Astrocyte (in vitro differentiated cells and primary cell): ENCODE data around the gene ADH1A. TPM values are rescaled to one million over a fixed set of nuclear protein-coding genes. Genes with fewer than 3 reads are reported as not detected.

ENCODE experiments used
- DNase-seq: peaks from one replicate; pipeline ENCODE4 v3.0.0-alpha.2; 2010; ENCODE audit warnings: low read depth
- FAIRE-seq: peaks from 2 replicates; lab custom pipeline; 2011; peaks lifted over from hg19 to GRCh38; lab: Jason Lieb, UNC
- H2AFZ ChIP-seq: 2 replicates; pipeline ENCODE4 v1.6.0; 2012; ENCODE audit warnings: low read depth, low read length, inconsistent platforms
- H3K27ac ChIP-seq: 2 replicates; pipeline ENCODE4 v1.5.1; 2011; ENCODE audit warnings: low read depth, low read length, inconsistent platforms
- H3K27me3 ChIP-seq: 2 replicates; pipeline ENCODE4 v1.6.0; 2011; ENCODE audit warnings: low read length, inconsistent platforms; ENCODE audit not compliant: insufficient read depth
- H3K36me3 ChIP-seq: 2 replicates; pipeline ENCODE4 v1.5.1; 2011; ENCODE audit warnings: low read length, inconsistent platforms; ENCODE audit not compliant: insufficient read depth
- H3K4me1 ChIP-seq: 2 replicates; pipeline ENCODE4 v1.5.1; 2011; ENCODE audit warnings: low read length, inconsistent platforms; ENCODE audit not compliant: insufficient read depth
- H3K4me2 ChIP-seq: 2 replicates; pipeline ENCODE4 v1.6.0; 2012; ENCODE audit warnings: low read length, inconsistent platforms
- H3K4me3 ChIP-seq: 2 replicates; pipeline ENCODE4 v1.5.1; 2011; ENCODE audit warnings: low read depth, mild to moderate bottlenecking, low read length, inconsistent platforms; ENCODE audit not compliant: insufficient read depth
- H3K79me2 ChIP-seq: 2 replicates; pipeline ENCODE4 v1.6.0; 2012; ENCODE audit warnings: mild to moderate bottlenecking, low read length, inconsistent platforms; ENCODE audit not compliant: insufficient read depth
- H3K9ac ChIP-seq: 2 replicates; pipeline ENCODE4 v1.6.0; 2012; ENCODE audit warnings: mild to moderate bottlenecking, low read length, inconsistent platforms
- H3K9me3 ChIP-seq: 2 replicates; pipeline ENCODE4 v1.5.1; 2012; ENCODE audit warnings: low read depth, mild to moderate bottlenecking, low read length, inconsistent platforms; ENCODE audit not compliant: insufficient read depth
- H4K20me1 ChIP-seq: 2 replicates; pipeline ENCODE4 v1.6.0; 2012; ENCODE audit warnings: low read length, inconsistent platforms; ENCODE audit not compliant: insufficient read depth
- H3K27ac Mint-ChIP-seq: one replicate; pipeline ENCODE4 v1.8.0; 2021; ENCODE audit warnings: mild to moderate bottlenecking, mixed read lengths; ENCODE audit not compliant: unreplicated experiment
- H3K27me3 Mint-ChIP-seq: one replicate; pipeline ENCODE4 v1.8.0; 2021; ENCODE audit warnings: low read depth, mixed read lengths; ENCODE audit not compliant: unreplicated experiment
- H3K36me3 Mint-ChIP-seq: one replicate; pipeline ENCODE4 v1.8.0; 2021; ENCODE audit warnings: low read depth, mixed read lengths; ENCODE audit not compliant: unreplicated experiment
- H3K4me1 Mint-ChIP-seq: one replicate; pipeline ENCODE4 v1.8.0; 2021; ENCODE audit warnings: low read depth, mixed read lengths; ENCODE audit not compliant: unreplicated experiment
- H3K4me3 Mint-ChIP-seq: one replicate; pipeline ENCODE4 v1.8.0; 2021; ENCODE audit warnings: mild to moderate bottlenecking, moderate library complexity, mixed read lengths; ENCODE audit not compliant: unreplicated experiment
- H3K9me3 Mint-ChIP-seq: one replicate; pipeline ENCODE4 v1.8.0; 2021; ENCODE audit warnings: mild to moderate bottlenecking, mixed read lengths; ENCODE audit not compliant: unreplicated experiment
- CTCF ChIP-seq: IDR thresholded peaks from 2 replicates; pipeline ENCODE4 v1.5.1; 2011; ENCODE audit warnings: low read depth, mild to moderate bottlenecking, inconsistent platforms, low read length, moderate library complexity; ENCODE audit not compliant: insufficient read depth
- EZH2 ChIP-seq: IDR thresholded peaks from 2 replicates; pipeline ENCODE4 v1.6.1; 2012; ENCODE audit warnings: mild to moderate bottlenecking, low read length, inconsistent platforms; ENCODE audit not compliant: insufficient read depth
- total RNA-seq: library from RNA; stranded (reverse); gene quantifications from 2 replicates; pipeline ENCODE4 v1.2.1, GENCODE V29; 2021

Gene ADH1A
- total RNA-seq, 1 donor from 2014 or later = not detected

DNA sequence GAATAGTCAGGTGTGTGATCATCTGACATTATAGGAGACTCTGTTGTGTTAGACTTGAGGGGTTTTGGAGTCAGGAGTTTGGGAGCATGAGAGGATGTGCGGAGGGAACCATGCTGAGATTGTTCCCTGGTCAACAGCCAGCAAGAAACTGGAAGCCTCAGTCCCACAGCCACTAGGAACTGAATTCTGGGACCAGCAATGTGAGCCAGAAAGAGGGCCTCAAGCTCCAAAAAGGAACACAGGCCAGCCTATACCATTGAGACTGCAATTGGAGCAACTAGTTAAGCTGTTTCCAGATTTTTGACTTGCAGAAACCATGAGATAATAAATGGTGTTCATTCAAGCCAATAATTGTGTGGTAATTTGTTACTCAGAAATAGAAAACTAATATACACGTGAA is 39.1 kb upstream of the ADH1A start:
- Histone ChIP-seq H4K20me1 (no peaks in the 10 kb centered on the region), H3K4me2 (no peak overlapping the region), H2AFZ (no peak overlapping the region), H3K79me2 (no peaks in the 10 kb centered on the region), H3K27me3 (no peaks in the 10 kb centered on the region), H3K4me1 (no peaks in the 10 kb centered on the region), H3K9me3 (no peaks in the 10 kb centered on the region), H3K36me3 (no peaks in the 10 kb centered on the region), H3K9ac (no peak overlapping the region), H3K4me3 (no peak overlapping the region), H3K27ac (no peak overlapping the region)
- Mint-ChIP-seq H3K9me3 (no peaks in the 10 kb centered on the region), H3K4me1 (no peaks in the 10 kb centered on the region), H3K36me3 (no peaks in the 10 kb centered on the region), H3K27ac (no peak overlapping the region), H3K27me3 (no peaks in the 10 kb centered on the region), H3K4me3 (no peak overlapping the region)
- FAIRE-seq (no peak), DNase-seq (no peak)
- TF ChIP-seq CTCF (no peak), EZH2 (no peak)

DNA sequence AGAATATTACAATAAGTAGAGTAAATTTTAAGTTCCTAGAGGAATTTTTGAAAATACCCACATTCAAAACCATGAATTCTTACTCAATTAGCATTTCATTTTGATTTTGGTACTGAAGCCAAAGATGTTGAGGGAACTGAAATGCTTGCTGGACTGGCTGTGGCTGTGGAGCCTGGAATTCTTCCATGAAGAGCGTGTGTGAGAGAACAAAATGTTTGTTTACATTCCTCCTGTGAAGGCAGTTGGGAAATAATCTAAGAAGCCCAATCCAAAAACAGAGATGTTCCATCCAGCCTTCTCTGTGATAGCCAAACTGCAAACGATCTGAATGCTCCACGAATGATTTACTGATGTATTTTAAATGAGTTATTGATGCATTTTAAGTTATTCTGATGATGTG is 34.2 kb upstream of the ADH1A start:
- no peak overlapping the region for H3K4me3 Mint-ChIP-seq
- Histone ChIP-seq H3K4me3 (no peak overlapping the region), H4K20me1 (no peaks in the 10 kb centered on the region), H2AFZ (no peak overlapping the region), H3K27me3 (no peaks in the 10 kb centered on the region), H3K79me2 (no peaks in the 10 kb centered on the region), H3K4me2 (no peak overlapping the region), H3K36me3 (no peaks in the 10 kb centered on the region), H3K27ac (no peak overlapping the region), H3K9ac (no peak overlapping the region), H3K4me1 (no peaks in the 10 kb centered on the region), H3K9me3 (no peaks in the 10 kb centered on the region)
- TF ChIP-seq CTCF (no peak), EZH2 (no peak)
- no peaks in the 10 kb centered on the region for H3K4me1 Mint-ChIP-seq
- no peaks in the 10 kb centered on the region for H3K27me3 Mint-ChIP-seq
- FAIRE-seq = peak; percentile 41
- no peaks in the 10 kb centered on the region for H3K9me3 Mint-ChIP-seq
- no peak overlapping the region for H3K27ac Mint-ChIP-seq
- H3K36me3 Mint-ChIP-seq = no peaks in the 10 kb centered on the region
- peak; percentile 2 for DNase-seq

- Mint-ChIP-seq H3K27me3 (no peaks in the 10 kb centered on the region), H3K4me1 (no peaks in the 10 kb centered on the region), H3K27ac (no peak overlapping the region), H3K36me3 (no peaks in the 10 kb centered on the region), H3K4me3 (no peak overlapping the region), H3K9me3 (no peaks in the 10 kb centered on the region)
- no peak overlapping the region for H3K27ac ChIP-seq
- H2AFZ ChIP-seq = no peak overlapping the region
- H3K9me3 ChIP-seq = no peaks in the 10 kb centered on the region
- FAIRE-seq = no peak
- DNase-seq = no peak
- TF ChIP-seq EZH2 = no peak
- no peak for TF ChIP-seq CTCF
- H3K36me3 ChIP-seq = no peaks in the 10 kb centered on the region
- H4K20me1 ChIP-seq = no peaks in the 10 kb centered on the region
- no peak overlapping the region for H3K4me3 ChIP-seq
- H3K79me2 ChIP-seq = no peaks in the 10 kb centered on the region
- no peaks in the 10 kb centered on the region for H3K4me1 ChIP-seq
- no peak overlapping the region for H3K4me2 ChIP-seq
- no peaks in the 10 kb centered on the region for H3K27me3 ChIP-seq
- H3K9ac ChIP-seq = no peak overlapping the region
These were observed 33.6 kb upstream of the ADH1A start for GRCh38 chr4:99324361-99324760.
